Measurements from ENCODE around the gene LTBP4.
"Not testable (repeated sequence)": the region's sequence is repeated elsewhere in the genome, so short reads cannot be mapped to it uniquely, and the experiment has no call there.

The LTBP4 gene

GRCh38 chr19:40575326-40575725 lies 25.8 kb upstream of the LTBP4 start:
- DNase-seq (ENCODE audit: low read depth): no peak

- no peak for DNase-seq (ENCODE audit: low read depth)
Observed at GRCh38 chr19:40576151-40576584, 25.0 kb upstream of the LTBP4 start.

- DNase-seq (ENCODE audit: low read depth): peak; percentile 87
Observed at GRCh38 chr19:40576585-40577451, 24.4 kb upstream of the LTBP4 start, which contains the start of gene SHKBP1. Gene SHKBP1, plus strand, starts transcription at chr19:40576873. Its CDS starts 27 bp downstream, at chr19:40576900.

- DNase-seq (ENCODE audit: low read depth): no peak
Observed at GRCh38 chr19:40578442-40578908, 22.7 kb upstream of the LTBP4 start.

- no peak for DNase-seq (ENCODE audit: low read depth)
Observed at GRCh38 chr19:40580619-40581018, 20.6 kb upstream of the LTBP4 start.

- no peak for DNase-seq (ENCODE audit: low read depth)
Observed at GRCh38 chr19:40581531-40581930, 19.6 kb upstream of the LTBP4 start.

- DNase-seq (ENCODE audit: low read depth): no peak
Observed at GRCh38 chr19:40582467-40582866, 18.7 kb upstream of the LTBP4 start.

GRCh38 chr19:40583283-40583682 lies 17.9 kb upstream of the LTBP4 start:
- DNase-seq (ENCODE audit: low read depth): no peak

- no peak for DNase-seq (ENCODE audit: low read depth)
Observed at GRCh38 chr19:40584007-40584406, 17.2 kb upstream of the LTBP4 start.

- DNase-seq (ENCODE audit: low read depth): no peak
Observed at GRCh38 chr19:40585241-40585981, 15.8 kb upstream of the LTBP4 start.

- DNase-seq (ENCODE audit: low read depth): no peak
Observed at GRCh38 chr19:40585982-40586422, 15.2 kb upstream of the LTBP4 start.

- no peak for DNase-seq (ENCODE audit: low read depth)
Observed at GRCh38 chr19:40586611-40587010, 14.6 kb upstream of the LTBP4 start.

- no peak for DNase-seq (ENCODE audit: low read depth)
Observed at GRCh38 chr19:40588110-40588854, 12.9 kb upstream of the LTBP4 start.

- DNase-seq (ENCODE audit: low read depth): no peak
Observed at GRCh38 chr19:40588926-40589569, 12.1 kb upstream of the LTBP4 start.

GRCh38 chr19:40589591-40590429 lies 11.4 kb upstream of the LTBP4 start:
- no peak for DNase-seq (ENCODE audit: low read depth)

GRCh38 chr19:40590464-40591265 lies 10.5 kb upstream of the LTBP4 start:
- DNase-seq (ENCODE audit: low read depth): no peak

GRCh38 chr19:40591724-40592123 lies 9.4 kb upstream of the LTBP4 start:
- DNase-seq (ENCODE audit: low read depth): not testable (repeated sequence)

GRCh38 chr19:40592170-40592569 lies 9.0 kb upstream of the LTBP4 start:
- no peak for DNase-seq (ENCODE audit: low read depth)

GRCh38 chr19:40594255-40594654 lies 6.9 kb upstream of the LTBP4 start:
- DNase-seq (ENCODE audit: low read depth): no peak

GRCh38 chr19:40594657-40595091 lies 6.5 kb upstream of the LTBP4 start:
- no peak for DNase-seq (ENCODE audit: low read depth)
